ENCODE results near the gene SHISA5.

Gene SHISA5

DNA sequence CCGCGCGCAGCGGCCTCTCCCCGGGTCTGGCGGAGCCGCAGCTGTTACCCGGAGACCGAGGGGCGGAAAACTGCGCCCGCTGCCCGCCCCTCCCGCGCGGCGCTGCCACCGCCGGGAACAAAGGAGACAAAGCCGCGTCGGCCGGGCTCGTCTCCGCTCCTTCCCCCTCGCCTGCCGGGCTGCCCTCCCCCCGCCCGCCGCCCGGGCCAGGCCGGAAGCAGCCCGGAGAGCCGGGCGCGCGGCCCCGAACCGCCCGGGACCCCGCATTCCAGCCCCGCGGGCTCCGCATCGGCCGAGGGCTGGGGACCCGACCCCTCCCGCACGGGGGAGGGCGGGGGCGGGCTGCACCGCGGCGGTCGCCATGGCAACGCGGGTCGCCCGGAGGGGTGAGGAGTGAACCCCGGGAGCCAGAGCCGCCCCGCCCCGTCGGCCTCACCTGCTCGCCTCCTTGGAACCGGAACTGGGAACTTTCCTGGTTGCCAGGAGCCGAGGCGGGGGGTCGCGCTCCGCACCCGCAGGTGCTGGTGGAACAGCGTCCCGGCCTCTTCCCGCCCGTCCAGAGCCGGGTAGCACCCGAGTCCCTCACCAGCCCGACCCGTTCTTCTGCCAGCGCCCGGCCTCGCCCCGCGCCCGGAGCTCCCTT is 74.5 kb downstream of the SHISA5 start:
- peak; percentile 75 for DNase-seq

GRCh38 chr3:48428572-48429316 is 75.2 kb downstream of the SHISA5 start:
- DNase-seq: peak; percentile 80

DNA sequence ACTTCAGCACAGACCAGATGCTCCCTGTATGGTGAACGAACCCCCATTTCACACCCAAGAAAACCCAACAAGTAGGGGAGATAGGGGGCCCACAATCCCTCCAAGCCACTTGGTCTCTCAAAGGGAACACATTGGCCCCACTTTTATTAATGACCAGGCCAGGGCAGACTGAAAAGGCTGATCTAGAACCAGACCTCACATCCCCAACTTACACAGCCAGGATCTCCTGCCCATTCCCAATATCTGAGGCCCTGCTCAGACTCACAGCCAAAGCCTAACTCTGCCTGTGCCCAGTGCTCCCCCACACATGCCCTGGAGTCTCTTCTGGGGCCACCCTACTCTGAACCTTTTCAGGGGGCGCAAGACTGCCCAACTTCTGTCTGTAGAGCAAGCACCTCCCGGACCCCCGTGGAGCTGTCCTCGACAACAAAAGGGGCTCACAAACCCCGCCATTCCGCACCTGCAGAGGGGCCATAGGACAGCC is 75.8 kb downstream of the SHISA5 start:
- DNase-seq: no peak

DNA sequence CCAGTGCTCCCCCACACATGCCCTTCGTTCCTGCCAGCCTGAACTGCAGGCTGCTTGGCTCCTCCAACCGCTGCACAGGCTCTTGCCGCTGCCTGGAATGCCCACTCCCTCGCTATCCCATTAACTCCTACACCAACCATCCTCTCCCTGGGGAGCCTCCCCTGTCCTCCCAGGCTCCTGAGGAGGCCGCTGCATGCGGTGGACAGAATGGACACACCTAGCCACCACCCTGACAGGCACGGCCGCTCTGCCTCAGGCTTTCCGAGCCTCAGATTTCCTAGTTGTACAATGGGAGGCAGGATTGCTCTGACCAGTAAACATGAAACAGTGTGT is 76.4 kb downstream of the SHISA5 start:
- no peak for DNase-seq

- no peak for DNase-seq
Observed at GRCh38 chr3:48426944-48427629, 76.9 kb downstream of the SHISA5 start.

GRCh38 chr3:48426401-48426909 is 77.5 kb downstream of the SHISA5 start:
- DNase-seq: peak; percentile 72

DNA sequence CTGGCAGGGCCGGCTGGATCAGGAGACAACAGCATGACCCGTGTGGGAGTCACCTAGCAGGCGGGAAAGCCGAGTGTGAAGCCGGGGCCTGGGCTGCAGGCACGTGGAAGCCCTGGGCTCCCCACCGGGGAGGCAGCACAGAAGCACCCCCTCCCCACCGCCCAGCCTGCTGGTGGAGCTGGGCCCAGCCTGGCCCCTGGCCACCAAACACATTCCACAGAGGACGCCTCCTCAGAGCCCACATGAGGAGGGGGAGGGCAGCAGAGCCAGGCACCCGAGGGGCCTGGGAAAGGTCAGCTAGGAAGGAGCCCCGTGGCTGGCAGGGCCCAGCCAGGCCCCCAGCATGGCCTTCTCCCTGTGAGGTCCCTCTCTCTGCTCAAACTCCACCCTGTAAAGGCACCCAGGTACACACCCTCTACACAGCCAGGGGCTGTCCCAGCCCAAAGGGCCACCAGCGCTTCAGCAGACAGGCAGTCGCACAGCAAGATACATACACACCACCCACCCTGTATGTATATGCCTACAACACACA is 78.6 kb downstream of the SHISA5 start:
- no peak for DNase-seq

DNA sequence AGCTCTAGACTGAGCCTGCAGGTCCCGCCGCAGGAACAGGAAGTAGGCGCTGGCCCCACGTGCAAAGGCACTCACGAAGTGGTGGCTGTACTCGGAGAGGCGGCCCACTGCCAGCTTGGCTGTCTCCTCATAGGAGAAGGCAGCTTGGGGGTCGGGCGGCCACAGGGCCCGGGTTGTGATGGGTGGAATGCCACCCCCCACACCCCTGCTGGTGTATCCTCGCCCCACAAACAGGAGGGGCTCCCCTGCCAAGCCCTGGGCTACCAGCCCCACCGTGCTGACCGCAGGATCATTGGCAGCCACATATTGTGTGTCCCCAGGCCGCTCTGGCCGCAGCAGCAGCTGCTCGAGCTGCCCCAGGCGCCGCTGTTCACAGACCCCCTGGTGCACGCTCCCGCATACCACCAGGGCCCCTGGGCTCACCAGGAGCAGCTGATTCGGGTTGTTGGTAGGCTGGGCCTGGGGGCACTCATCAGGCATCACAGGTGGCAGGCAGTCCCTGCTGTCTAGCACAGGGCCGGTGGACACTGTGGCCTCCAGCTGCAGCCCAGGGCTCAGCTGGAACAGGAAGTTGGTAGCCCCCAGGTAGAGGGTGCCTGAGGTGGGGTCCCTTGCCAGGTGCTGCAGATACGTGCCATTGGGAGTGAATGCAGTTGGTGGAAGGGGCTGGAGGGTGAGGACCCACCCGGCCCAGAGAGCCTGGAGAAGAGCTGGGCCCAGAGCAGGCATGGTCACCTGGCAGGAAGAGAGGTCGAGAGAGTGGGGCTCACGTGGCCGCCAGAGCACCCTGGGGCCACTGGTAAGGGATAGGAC is 79.9 kb downstream of the SHISA5 start:
- DNase-seq: no peak

- DNase-seq: no peak
Observed at GRCh38 chr3:48423241-48423882, 80.6 kb downstream of the SHISA5 start.

DNA sequence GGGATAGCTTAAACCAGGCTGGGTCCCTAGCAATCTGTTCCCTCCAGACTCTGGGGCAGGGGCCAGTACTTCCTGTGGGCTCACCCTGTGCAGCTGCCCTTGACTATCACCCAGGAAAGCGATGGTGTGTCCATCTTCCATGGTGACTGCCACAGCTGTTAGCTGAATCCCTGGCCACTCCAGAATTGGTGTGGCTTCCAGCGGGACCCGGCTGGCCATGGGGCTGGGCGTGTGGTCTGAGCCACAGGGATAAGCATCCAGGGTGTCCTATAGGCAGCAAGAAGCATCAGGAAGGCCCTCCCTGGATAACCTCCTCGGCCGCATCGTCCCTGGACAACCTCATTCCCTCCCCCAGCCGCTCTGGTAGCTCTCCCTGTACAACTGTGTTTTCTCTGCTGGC is 81.3 kb downstream of the SHISA5 start:
- DNase-seq: no peak

GRCh38 chr3:48422272-48422671 is 81.7 kb downstream of the SHISA5 start:
- DNase-seq: no peak

DNA sequence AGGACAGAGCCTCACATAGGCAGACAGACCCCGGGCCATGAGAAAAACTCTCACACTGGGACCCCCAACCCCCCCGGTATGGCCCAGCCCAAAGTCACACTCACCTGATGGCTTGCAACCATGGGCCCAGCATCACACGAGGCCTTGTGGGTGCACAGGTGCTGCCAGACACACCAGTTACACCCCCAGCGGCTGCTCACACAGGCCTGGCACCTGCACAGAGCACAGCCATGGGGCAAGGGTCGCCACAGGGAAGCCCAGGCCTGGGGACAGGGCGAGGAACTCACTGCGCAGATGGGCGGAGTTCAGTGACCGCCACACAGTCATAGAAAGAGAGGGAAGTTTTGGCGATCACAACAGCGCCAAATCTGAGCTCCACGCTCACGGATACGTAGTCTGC is 83.4 kb downstream of the SHISA5 start:
- no peak for DNase-seq

GRCh38 chr3:48419597-48419996 is 84.4 kb downstream of the SHISA5 start:
- DNase-seq: no peak

GRCh38 chr3:48419149-48419548 is 84.8 kb downstream of the SHISA5 start:
- DNase-seq: no peak

- DNase-seq: no peak
Observed at GRCh38 chr3:48418651-48419050, 85.3 kb downstream of the SHISA5 start.

GRCh38 chr3:48418140-48418539 is 85.8 kb downstream of the SHISA5 start:
- DNase-seq: no peak
